A549 (cell line): ENCODE measurements around the gene MRTFB.
A peak's percentile ranks its signal among the peaks of the same experiment; 100 is the strongest.

Experiments
- CTCF ChIP-seq: fragments of >200 bp; sonication (Bioruptor Twin); formaldehyde crosslinking; IDR thresholded peaks from 3 replicates; pipeline ENCODE4 v1.5.1; 2016
- EP300 ChIP-seq, 2 experiments: fragments of >200 bp; sonication (Bioruptor Twin); formaldehyde crosslinking; IDR thresholded peaks; 2 replicates in 1 of 2; 3 replicates in 1 of 2; pipeline ENCODE4 v1.6.1; 2016 to 2017
- KDM1A ChIP-seq: fragments of 200-600 bp; sonication (generic); IDR thresholded peaks from 2 replicates; pipeline ENCODE4 v1.6.1; 2016; ENCODE audit warnings: low read depth, mild to moderate bottlenecking
- NR3C1 ChIP-seq: fragments of >200 bp; sonication (Bioruptor Twin); formaldehyde crosslinking; IDR thresholded peaks from 3 replicates; pipeline ENCODE4 v1.6.1; 2017
- REST ChIP-seq: fragments of 200-600 bp; sonication (generic); IDR thresholded peaks from 2 replicates; pipeline ENCODE4 v1.6.1; 2016; ENCODE audit warnings: antibody characterized with exemption, mild to moderate bottlenecking, moderate library complexity
- SMC3 ChIP-seq: fragments of >200 bp; sonication (Bioruptor Twin); formaldehyde crosslinking; IDR thresholded peaks from 3 replicates; pipeline ENCODE4 v1.6.1; 2018; ENCODE audit warnings: inconsistent platforms
- USF2 ChIP-seq: fragments of 450-650 bp; IDR thresholded peaks from 2 replicates; pipeline ENCODE4 v1.6.1; 2014; ENCODE audit warnings: antibody characterized with exemption
- ZSCAN20 ChIP-seq: fragments of 250-450 bp; sonication (Bioruptor Pico); IDR thresholded peaks from 2 replicates; pipeline ENCODE4 v1.8.0; 2022; ENCODE audit warnings: mild to moderate bottlenecking, moderate library complexity
- TF ChIP-seq, protein P1 (sequence below): IDR thresholded peaks from 2 replicates; pipeline ENCODE4 v1.6.1; 2012

GRCh38 chr16:14070555-14070876 lies 603 bp upstream of the MRTFB start:
- TF ChIP-seq CTCF (no peak), USF2 (no peak), KDM1A (peak; percentile 93; the same call in 1 of the 2 replicates), EP300 (IDR thresholded peaks at IDR 0.05) (no peak), NR3C1 (no peak), SMC3 (no peak), REST (no peak), ZSCAN20 (no peak)
- TF ChIP-seq, protein P1, sequence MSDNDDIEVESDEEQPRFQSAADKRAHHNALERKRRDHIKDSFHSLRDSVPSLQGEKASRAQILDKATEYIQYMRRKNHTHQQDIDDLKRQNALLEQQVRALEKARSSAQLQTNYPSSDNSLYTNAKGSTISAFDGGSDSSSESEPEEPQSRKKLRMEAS: no peak
